Natural killer cell (primary cell): ENCODE results near the gene DDR2. TPM values are rescaled to one million over a fixed set of nuclear protein-coding genes. Genes with fewer than 3 reads are reported as not detected.

Experiments used
- ATAC-seq, 3 donors: fragments of 150-1000 bp in 2 of 3; fragments of 200-7000 bp in 1 of 3; cut with Tn5 transposase; 1 replicate in 1 of 3; 2 replicates in 2 of 3; pipeline ENCODE4 v1.10.0; 2021; ENCODE audit warnings: mild to moderate bottlenecking in 2 of 3, moderate library complexity in 2 of 3
- DNase-seq, 2 donors: peaks; one replicate each; pipeline versions ENCODE4 v3.0.0 to v3.0.0-alpha.2; 2013 to 2021; ENCODE audit warnings: mixed read lengths in 1 of 2
- H3K27ac ChIP-seq: one replicate; pipeline ENCODE4 v1.5.1; 2013; ENCODE audit warnings: mild to moderate bottlenecking, low read length
- H3K27me3 ChIP-seq: one replicate; pipeline ENCODE4 v1.6.1; 2013; ENCODE audit warnings: low read length; ENCODE audit not compliant: control insufficient read depth, insufficient read depth
- H3K36me3 ChIP-seq: one replicate; pipeline ENCODE4 v1.6.1; 2013; ENCODE audit warnings: low read length; ENCODE audit not compliant: control insufficient read depth, insufficient read depth
- H3K4me1 ChIP-seq: one replicate; pipeline ENCODE4 v1.6.1; 2013; ENCODE audit warnings: low read length; ENCODE audit not compliant: control insufficient read depth, insufficient read depth
- H3K4me3 ChIP-seq: one replicate; pipeline ENCODE4 v1.5.1; 2013; ENCODE audit warnings: low read length
- H3K9me3 ChIP-seq: one replicate; pipeline ENCODE4 v1.6.1; 2013; ENCODE audit warnings: low read length; ENCODE audit not compliant: control insufficient read depth, insufficient read depth
- H3K27ac Mint-ChIP-seq, 2 donors: one replicate each; pipeline ENCODE4 v1.8.0; 2022; ENCODE audit warnings: mild to moderate bottlenecking in 2 of 2, mixed read lengths in 2 of 2, moderate library complexity in 1 of 2
- H3K27me3 Mint-ChIP-seq, 2 donors: one replicate each; pipeline ENCODE4 v1.8.0; 2022; ENCODE audit warnings: low read depth in 2 of 2, mixed read lengths in 2 of 2
- H3K36me3 Mint-ChIP-seq: one replicate; pipeline ENCODE4 v1.8.0; 2022; ENCODE audit warnings: mixed read lengths
- H3K4me1 Mint-ChIP-seq, 2 donors: one replicate each; pipeline ENCODE4 v1.8.0; 2022; ENCODE audit warnings: mixed read lengths in 2 of 2
- H3K4me3 Mint-ChIP-seq: one replicate; pipeline ENCODE4 v1.8.0; 2022; ENCODE audit warnings: mild to moderate bottlenecking, moderate library complexity, mixed read lengths
- H3K9me3 Mint-ChIP-seq, 2 donors: one replicate each; pipeline ENCODE4 v1.8.0; 2022; ENCODE audit warnings: mixed read lengths in 2 of 2
- CTCF ChIP-seq: fragments of 200-600 bp; IDR thresholded peaks from one replicate; pipeline ENCODE4 v1.8.0; 2022; ENCODE audit warnings: antibody characterized with exemption
- WGBS: methylation state at CpG from one replicate; pipeline ENCODE4 v1.1.7; 2013; ENCODE audit warnings: missing lambda C conversion rate; ENCODE audit not compliant: insufficient coverage; 5-methylcytosine and 5-hydroxymethylcytosine counted together
- intact Hi-C: fragments of 100-400 bp; cut with micrococcal nuclease; formaldehyde crosslinking; loops from one replicate; pipeline ENCODE4 v1.14.2; 2022
- total RNA-seq, 4 donors: library from RNA; stranded (reverse); fragments of 120-200 nt in 1 of 4; gene quantifications; one replicate each; pipeline versions ENCODE4 v1.2.3 to v1.2.4, GENCODE V29; 2013 to 2022

Gene DDR2
- total RNA-seq, 3 donors from 2014 or later (not counting 1 experiment from before 2014, with no cell fraction given) = 1.5 to 2.0 (median 1.8) TPM

- H3K4me3 ChIP-seq = no peak overlapping the region
- Mint-ChIP-seq H3K27me3 (peaks cover 10 to 43% of the 10 kb centered on the region in 2 donors), H3K36me3 (no peaks in the 10 kb centered on the region), H3K4me3 (no peak overlapping the region), H3K27ac (no peak overlapping the region), H3K4me1 (no peaks in the 10 kb centered on the region), H3K9me3 (no peaks in the 10 kb centered on the region)
- H3K36me3 ChIP-seq = no peaks in the 10 kb centered on the region
- no peak for TF ChIP-seq CTCF
- no peaks in the 10 kb centered on the region for H3K9me3 ChIP-seq
- DNase-seq (no peak), ATAC-seq (no peak)
- 94% methylated on average over 4 of the region's 4 CpGs for WGBS
- H3K27ac ChIP-seq = no peak overlapping the region
- no peaks in the 10 kb centered on the region for H3K27me3 ChIP-seq
- intact Hi-C loops = no loop called here
- no peaks in the 10 kb centered on the region for H3K4me1 ChIP-seq
These were observed 83.9 kb downstream of the DDR2 start for GRCh38 chr1:162716123-162716522.

GRCh38 chr1:162716552-162716951 is 84.3 kb downstream of the DDR2 start:
- Mint-ChIP-seq H3K27ac (no peak overlapping the region), H3K4me1 (no peaks in the 10 kb centered on the region), H3K4me3 (no peak overlapping the region), H3K27me3 (peaks cover 10 to 46% of the 10 kb centered on the region in 2 donors), H3K9me3 (no peaks in the 10 kb centered on the region), H3K36me3 (no peaks in the 10 kb centered on the region)
- Histone ChIP-seq H3K27me3 (no peaks in the 10 kb centered on the region), H3K4me3 (no peak overlapping the region), H3K36me3 (no peaks in the 10 kb centered on the region), H3K9me3 (no peaks in the 10 kb centered on the region), H3K27ac (no peak overlapping the region), H3K4me1 (no peaks in the 10 kb centered on the region)
- intact Hi-C loops = no loop called here
- no peak for ATAC-seq
- 75% methylated on average over 1 of the region's 1 CpG for WGBS
- DNase-seq = no peak
- TF ChIP-seq CTCF = no peak

GRCh38 chr1:162717548-162718184 is 85.4 kb downstream of the DDR2 start:
- Histone ChIP-seq H3K36me3 (no peaks in the 10 kb centered on the region), H3K27me3 (no peaks in the 10 kb centered on the region), H3K4me1 (no peaks in the 10 kb centered on the region), H3K4me3 (no peak overlapping the region), H3K27ac (no peak overlapping the region), H3K9me3 (no peaks in the 10 kb centered on the region)
- H3K36me3 Mint-ChIP-seq = no peaks in the 10 kb centered on the region
- TF ChIP-seq CTCF = no peak
- WGBS = 80% methylated on average over 1 of the region's 1 CpG
- ATAC-seq (no peak), DNase-seq (no peak)
- no peaks in the 10 kb centered on the region for H3K9me3 Mint-ChIP-seq
- H3K4me3 Mint-ChIP-seq = no peak overlapping the region
- H3K27ac Mint-ChIP-seq = no peak overlapping the region
- no peaks in the 10 kb centered on the region for H3K4me1 Mint-ChIP-seq
- peaks cover 10 to 44% of the 10 kb centered on the region in 2 donors for H3K27me3 Mint-ChIP-seq
- intact Hi-C loops = no loop called here

GRCh38 chr1:162719678-162720077 is 87.4 kb downstream of the DDR2 start:
- TF ChIP-seq CTCF = no peak
- WGBS = 73% methylated on average over 1 of the region's 1 CpG
- H3K4me3 ChIP-seq = no peak overlapping the region
- Mint-ChIP-seq H3K9me3 (no peaks in the 10 kb centered on the region), H3K27me3 (peaks cover 7 to 36% of the 10 kb centered on the region in 2 donors), H3K36me3 (no peaks in the 10 kb centered on the region), H3K27ac (no peak overlapping the region), H3K4me1 (no peaks in the 10 kb centered on the region), H3K4me3 (no peak overlapping the region)
- DNase-seq = no peak
- no peak overlapping the region for H3K27ac ChIP-seq
- no peaks in the 10 kb centered on the region for H3K27me3 ChIP-seq
- no peaks in the 10 kb centered on the region for H3K36me3 ChIP-seq
- intact Hi-C loops = no loop called here
- ATAC-seq = no peak
- H3K4me1 ChIP-seq = no peaks in the 10 kb centered on the region
- H3K9me3 ChIP-seq = no peaks in the 10 kb centered on the region
